CD4-positive, alpha-beta T cell (primary cell): ENCODE data around the gene NEK4. TPM values are rescaled to one million over a fixed set of nuclear protein-coding genes. Genes with fewer than 3 reads are reported as not detected.

Experiments
- ATAC-seq: fragments of 200-7000 bp; cut with Tn5 transposase; one replicate; pipeline ENCODE4 v1.10.0; 2022; ENCODE audit warnings: mild to moderate bottlenecking; ENCODE audit not compliant: poor library complexity
- CTCF ChIA-PET: fragments of 350-600 bp; sonication (Branson Sonifier 250); formaldehyde crosslinking; loops from one replicate; lab custom pipeline; 2021; ENCODE audit warnings: antibody characterized with exemption, inconsistent platforms; lab: Charles Lee
- POLR2A ChIA-PET: fragments of 350-600 bp; sonication (Branson Sonifier 250); formaldehyde crosslinking; loops from one replicate; lab custom pipeline; 2021; ENCODE audit warnings: antibody characterized with exemption, inconsistent platforms; lab: Charles Lee
- DNase-seq, 14 experiments: peaks; one replicate each; pipeline ENCODE4 v3.0.0-alpha.2; 2013 to 2020; ENCODE audit warnings: mixed read lengths in 2 of 14
- H3K27ac ChIP-seq, 2 donors: one replicate each; pipeline versions ENCODE4 v1.5.1 to v1.7.0; 2013; ENCODE audit warnings: low read length in 2 of 2, low read depth in 1 of 2, mild to moderate bottlenecking in 1 of 2
- H3K27me3 ChIP-seq, 2 experiments: 1 replicate in 1 of 2; 2 replicates in 1 of 2; pipeline versions ENCODE4 v1.6.1 to v1.7.0; 2013; ENCODE audit warnings: low read length in 2 of 2, control low read depth in 1 of 2, mild to moderate bottlenecking in 1 of 2, moderate library complexity in 1 of 2; ENCODE audit not compliant: insufficient read depth in 2 of 2, control insufficient read depth in 1 of 2
- H3K36me3 ChIP-seq: one replicate; pipeline ENCODE4 v1.6.1; 2013; ENCODE audit warnings: low read length, control low read depth; ENCODE audit not compliant: insufficient read depth
- H3K4me1 ChIP-seq: one replicate; pipeline ENCODE4 v1.6.1; 2013; ENCODE audit warnings: low read length, control low read depth; ENCODE audit not compliant: insufficient read depth
- H3K4me3 ChIP-seq: one replicate; pipeline ENCODE4 v1.5.1; 2013; ENCODE audit warnings: mild to moderate bottlenecking, low read length, moderate library complexity
- H3K9me3 ChIP-seq, 2 experiments: 1 replicate in 1 of 2; 2 replicates in 1 of 2; pipeline versions ENCODE4 v1.6.1 to v1.7.0; 2013; ENCODE audit warnings: low read length in 2 of 2, mild to moderate bottlenecking in 2 of 2, control low read depth in 1 of 2, moderate library complexity in 1 of 2; ENCODE audit not compliant: control insufficient read depth in 1 of 2, insufficient read depth in 1 of 2
- H3K27ac Mint-ChIP-seq: one replicate; pipeline ENCODE4 v1.8.0; 2020; ENCODE audit warnings: mixed read lengths
- H3K27me3 Mint-ChIP-seq: one replicate; pipeline ENCODE4 v1.8.0; 2021; ENCODE audit warnings: mixed read lengths
- H3K36me3 Mint-ChIP-seq: one replicate; pipeline ENCODE4 v1.8.0; 2021; ENCODE audit warnings: low read depth, mixed read lengths
- H3K4me1 Mint-ChIP-seq: one replicate; pipeline ENCODE4 v1.8.0; 2021; ENCODE audit warnings: low read depth, mixed read lengths
- H3K4me3 Mint-ChIP-seq: one replicate; pipeline ENCODE4 v1.8.0; 2020; ENCODE audit warnings: mild to moderate bottlenecking, mixed read lengths
- H3K9me3 Mint-ChIP-seq: one replicate; pipeline ENCODE4 v1.8.0; 2020; ENCODE audit warnings: mixed read lengths
- CTCF ChIP-seq: fragments of 200-600 bp; IDR thresholded peaks from one replicate; pipeline ENCODE4 v1.8.0; 2022; ENCODE audit warnings: antibody characterized with exemption, mild to moderate bottlenecking
- intact Hi-C, 2 experiments: fragments of 100-400 bp; cut with DNase I in 1 of 2; cut with micrococcal nuclease in 1 of 2; formaldehyde crosslinking; loops; one replicate each; pipeline versions ENCODE4 v1.15.1 to v1.9.0; 2023 to 2025; cut with DNase I, micrococcal nuclease
- total RNA-seq, 174 experiments: library from RNA in 2 of 174; stranded (reverse) in 2 of 174; gene quantifications; one replicate each; pipeline ENCODE4 v1.2.3 and lab custom pipeline; 2021 to 2026

NEK4 gene
- total RNA-seq, 2 experiments from 2014 or later: 6.1 to 6.9 TPM

- Mint-ChIP-seq H3K36me3 (no peaks in the 10 kb centered on the region), H3K27ac (no peak overlapping the region), H3K4me3 (no peak overlapping the region), H3K9me3 (no peaks in the 10 kb centered on the region), H3K27me3 (no peaks in the 10 kb centered on the region), H3K4me1 (no peaks in the 10 kb centered on the region)
- Histone ChIP-seq H3K4me3 (no peak overlapping the region), H3K27me3 (no peaks in the 10 kb centered on the region), H3K27ac (no peak overlapping the region), H3K36me3 (no peaks in the 10 kb centered on the region), H3K4me1 (no peaks in the 10 kb centered on the region), H3K9me3 (no peaks in the 10 kb centered on the region)
- intact Hi-C loops: no loop called here
- no peak for TF ChIP-seq CTCF
- POLR2A ChIA-PET: no interaction called here
- DNase-seq: no peak
- ATAC-seq: no peak
- CTCF ChIA-PET: no interaction called here
Observed at GRCh38 chr3:52788890-52789745, 18.4 kb upstream of the NEK4 start.

- no peak overlapping the region for H3K4me3 Mint-ChIP-seq
- no peak for ATAC-seq
- Histone ChIP-seq H3K36me3 (no peaks in the 10 kb centered on the region), H3K9me3 (no peaks in the 10 kb centered on the region), H3K4me3 (no peak overlapping the region), H3K27me3 (no peaks in the 10 kb centered on the region), H3K27ac (no peak overlapping the region), H3K4me1 (no peaks in the 10 kb centered on the region)
- H3K9me3 Mint-ChIP-seq: no peaks in the 10 kb centered on the region
- TF ChIP-seq CTCF: no peak
- no peaks in the 10 kb centered on the region for H3K4me1 Mint-ChIP-seq
- H3K27ac Mint-ChIP-seq: no peak overlapping the region
- ChIA-PET POLR2A (no interaction called here), CTCF (no interaction called here)
- H3K27me3 Mint-ChIP-seq: no peaks in the 10 kb centered on the region
- intact Hi-C loops: no loop called here
- DNase-seq: no peak
- no peaks in the 10 kb centered on the region for H3K36me3 Mint-ChIP-seq
Observed at GRCh38 chr3:52787672-52788625, 17.2 kb upstream of the NEK4 start.

- H3K36me3 ChIP-seq: no peaks in the 10 kb centered on the region
- CTCF ChIA-PET: no interaction called here
- H3K4me3 ChIP-seq: no peak overlapping the region
- no peaks in the 10 kb centered on the region for H3K27me3 ChIP-seq
- no peaks in the 10 kb centered on the region for H3K9me3 Mint-ChIP-seq
- H3K9me3 ChIP-seq: no peaks in the 10 kb centered on the region
- H3K4me1 Mint-ChIP-seq: no peaks in the 10 kb centered on the region
- no peak overlapping the region for H3K27ac Mint-ChIP-seq
- no peak for ATAC-seq
- no peaks in the 10 kb centered on the region for H3K27me3 Mint-ChIP-seq
- H3K4me3 Mint-ChIP-seq: no peak overlapping the region
- POLR2A ChIA-PET: no interaction called here
- H3K4me1 ChIP-seq: no peaks in the 10 kb centered on the region
- H3K36me3 Mint-ChIP-seq: no peaks in the 10 kb centered on the region
- no peak for TF ChIP-seq CTCF
- H3K27ac ChIP-seq: no peak overlapping the region
- DNase-seq: no peak
- intact Hi-C loops: no loop called here
Observed at GRCh38 chr3:52787246-52787645, 16.5 kb upstream of the NEK4 start.
